Right lung (tissue), 5 donors: Measurements from ENCODE around the gene WDR70. TPM values are rescaled to one million over a fixed set of nuclear protein-coding genes. Genes with fewer than 3 reads are reported as not detected.
"Not testable (repeated sequence)": the region's sequence is repeated elsewhere in the genome, so short reads cannot be mapped to it uniquely, and the experiment has no call there.

ENCODE experiments used
- DNase-seq, 2 donors: peaks; one replicate each; pipeline ENCODE4 v3.0.0-alpha.2; 2013
- polyA plus RNA-seq, 5 donors: library from polyadenylated mRNA; unstranded; fragments of 120-200 nt; gene quantifications; one replicate each; pipeline versions ENCODE4 v1.2.1 to v1.2.3, GENCODE V29; 2013; ENCODE audit warnings: inconsistent platforms in 1 of 5, low replicate concordance in 1 of 5; ENCODE audit not compliant: insufficient read length in 5 of 5, insufficient read depth in 1 of 5

The WDR70 gene
- polyA plus RNA-seq, 5 donors: 44.6 to 64.4 (median 52.2) TPM

DNA sequence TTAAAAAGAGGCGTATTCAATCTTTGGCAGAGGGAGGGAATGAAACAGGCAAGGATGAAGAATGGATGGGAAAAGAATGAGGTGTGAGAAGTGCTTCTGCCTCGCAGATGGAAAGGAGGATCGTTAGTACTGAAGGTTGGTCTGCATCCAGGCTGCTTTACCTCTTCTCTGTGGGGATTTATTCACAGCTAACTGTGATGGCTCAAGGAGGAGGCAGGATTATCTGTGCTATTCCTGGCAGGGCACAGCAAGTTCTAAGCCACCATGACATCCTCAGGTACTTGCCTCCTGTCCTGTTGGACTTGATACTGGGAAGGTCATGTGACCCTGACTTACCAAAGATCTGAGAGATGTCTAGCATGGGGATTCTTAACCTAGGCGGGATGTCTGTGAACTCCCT, 376.5 kb downstream of the WDR70 start:
- DNase-seq: no peak

DNA sequence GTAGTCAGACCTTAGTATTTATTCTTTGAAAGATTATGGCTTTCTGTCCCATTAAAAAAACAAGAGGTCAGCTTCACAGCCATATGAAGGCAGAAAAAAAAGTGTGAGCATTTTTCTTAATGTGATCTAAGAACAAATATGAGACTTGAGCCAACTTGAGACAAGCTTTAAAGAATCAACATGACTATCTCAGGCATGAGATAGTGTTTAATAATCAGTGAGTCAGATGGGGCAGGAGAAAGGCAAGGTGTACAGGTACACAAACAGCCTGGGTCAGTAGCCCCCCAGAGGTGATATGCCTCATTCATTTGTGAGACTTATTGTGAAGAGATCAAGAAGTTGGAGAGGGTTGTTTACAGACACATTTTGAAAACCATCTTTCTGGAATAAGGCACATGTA, 377.1 kb downstream of the WDR70 start:
- no peak for DNase-seq

DNA sequence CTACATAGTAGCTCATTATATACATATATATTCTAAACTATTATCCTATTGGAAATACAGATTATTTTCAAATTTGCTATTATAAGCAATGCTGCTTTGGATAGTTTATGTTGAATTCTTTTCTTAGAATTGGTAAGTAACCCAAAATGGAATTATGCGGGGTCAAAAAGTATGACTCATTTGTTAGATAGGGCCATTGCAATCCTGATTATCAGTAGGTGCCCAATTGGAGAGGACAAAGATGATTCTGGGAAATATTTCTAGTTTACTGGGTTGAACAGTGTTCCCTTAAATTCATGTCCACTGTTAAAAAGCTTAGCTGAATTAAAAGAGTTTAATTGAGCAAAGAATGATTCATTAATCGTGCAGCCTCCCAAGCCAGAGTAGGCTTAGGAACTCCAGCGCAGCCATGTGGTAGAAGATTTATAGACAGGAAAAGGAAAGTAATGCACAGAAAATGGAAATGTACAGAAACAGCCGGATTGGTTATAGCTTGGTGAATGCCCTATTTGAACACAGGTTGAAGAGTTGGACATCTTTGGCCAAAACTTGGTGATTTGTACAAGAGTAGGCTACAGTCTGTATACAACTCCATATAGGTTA, 379.0 kb downstream of the WDR70 start:
- DNase-seq: no peak

- DNase-seq: no peak
Measured at GRCh38 chr5:37767251-37767650, 388.1 kb downstream of the WDR70 start.

DNA sequence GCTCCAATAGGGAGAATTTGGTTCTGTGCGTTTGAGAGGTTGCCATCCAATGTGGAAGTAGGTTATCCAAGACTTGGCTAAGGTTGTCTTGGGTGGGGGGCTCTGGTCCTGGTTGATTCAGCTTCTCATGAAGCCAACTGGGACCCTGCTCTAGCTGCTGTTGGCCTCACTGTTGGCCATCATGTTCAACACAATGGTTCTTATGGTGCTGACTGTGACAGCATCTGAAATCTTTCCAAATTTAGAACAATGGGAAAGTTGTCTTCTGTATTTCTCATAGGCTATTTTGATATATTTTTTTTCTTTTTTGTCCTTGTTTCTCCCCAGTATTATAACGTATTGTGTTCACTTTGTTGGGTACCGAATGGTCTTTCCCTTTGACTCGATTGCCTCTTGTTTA, 388.8 kb downstream of the WDR70 start:
- DNase-seq: no peak

- DNase-seq: no peak
Measured at GRCh38 chr5:37768371-37768770, 389.3 kb downstream of the WDR70 start.

DNA sequence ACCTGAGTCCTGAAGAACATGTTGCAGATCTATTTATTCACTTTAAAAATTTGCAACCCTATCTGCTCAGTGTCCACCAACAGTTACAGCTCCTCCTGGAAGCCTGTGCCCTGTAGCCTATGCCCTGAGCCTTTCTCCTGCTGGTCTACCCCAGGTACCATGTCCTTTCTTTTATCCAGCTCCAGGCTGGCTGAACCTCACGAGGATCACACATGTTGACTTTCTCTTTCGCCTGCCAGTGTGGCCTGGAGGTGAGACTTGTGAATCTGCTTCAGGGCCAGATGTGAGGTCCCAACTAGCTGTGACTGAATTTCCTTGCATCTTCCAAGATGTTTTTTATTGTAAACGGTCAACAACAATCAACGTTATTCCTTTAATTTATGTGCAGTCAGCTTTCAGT, 390.0 kb downstream of the WDR70 start:
- DNase-seq: no peak

GRCh38 chr5:37769840-37770239, 390.7 kb downstream of the WDR70 start:
- DNase-seq: no peak

DNA sequence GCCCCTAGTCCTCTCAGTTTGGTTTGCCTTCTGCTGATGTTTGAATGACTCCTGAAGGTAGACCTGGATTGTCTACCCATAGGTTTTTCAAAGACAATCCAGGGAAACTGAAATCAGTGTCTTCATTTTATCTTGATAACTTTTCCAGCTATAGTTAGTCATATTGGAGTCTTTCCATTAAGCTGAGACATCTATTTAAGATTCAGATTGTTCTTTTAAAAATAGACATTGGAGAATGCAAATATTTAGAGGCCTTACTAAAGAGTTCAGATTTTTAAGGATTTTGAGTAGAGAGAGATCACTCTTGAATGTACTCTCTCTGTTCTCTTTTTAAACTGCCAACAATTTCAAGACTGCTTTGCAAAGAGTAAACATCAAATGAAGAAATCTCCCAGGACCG, 391.7 kb downstream of the WDR70 start:
- DNase-seq: no peak

DNA sequence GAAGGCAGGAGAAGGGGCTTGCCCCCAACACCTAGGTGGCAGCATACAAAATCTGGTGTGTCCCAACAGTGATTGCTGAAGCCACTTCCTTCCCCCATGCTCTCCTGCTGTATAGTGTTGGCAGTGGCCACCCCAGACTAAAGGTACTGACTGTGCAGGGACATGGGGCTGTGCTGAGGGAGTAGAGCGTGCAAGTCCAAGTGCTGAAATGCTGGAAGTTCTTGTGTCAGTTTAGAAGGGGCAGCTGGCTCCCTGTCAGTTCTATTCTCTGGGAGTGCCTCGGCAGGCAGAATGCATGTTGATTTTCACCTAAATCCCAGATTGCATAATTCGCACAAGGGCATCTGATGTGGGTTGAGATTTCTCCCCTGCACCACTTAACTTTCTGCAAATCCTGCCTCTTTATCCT, 392.1 kb downstream of the WDR70 start:
- no peak for DNase-seq

DNA sequence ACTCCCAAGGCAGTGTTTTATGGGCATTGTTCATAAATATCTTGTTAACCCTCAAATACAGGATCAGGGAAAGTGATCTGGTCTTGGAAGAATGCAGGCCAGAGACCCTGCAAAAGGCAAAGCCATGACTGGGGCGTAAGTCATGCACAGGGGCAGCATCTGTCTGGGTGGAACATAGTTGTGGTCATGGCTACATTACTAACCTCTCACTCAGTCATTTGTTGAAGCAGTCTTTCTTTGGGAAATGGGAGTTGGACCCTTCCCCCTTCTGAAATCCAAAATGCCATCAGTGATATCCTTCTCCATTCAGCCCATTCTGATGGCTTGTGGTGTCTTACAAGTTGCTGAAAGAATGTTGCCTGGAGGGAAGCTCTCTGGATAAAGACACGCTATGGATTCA, 392.6 kb downstream of the WDR70 start:
- no peak for DNase-seq

GRCh38 chr5:37772255-37772654, 393.1 kb downstream of the WDR70 start:
- DNase-seq: no peak

DNA sequence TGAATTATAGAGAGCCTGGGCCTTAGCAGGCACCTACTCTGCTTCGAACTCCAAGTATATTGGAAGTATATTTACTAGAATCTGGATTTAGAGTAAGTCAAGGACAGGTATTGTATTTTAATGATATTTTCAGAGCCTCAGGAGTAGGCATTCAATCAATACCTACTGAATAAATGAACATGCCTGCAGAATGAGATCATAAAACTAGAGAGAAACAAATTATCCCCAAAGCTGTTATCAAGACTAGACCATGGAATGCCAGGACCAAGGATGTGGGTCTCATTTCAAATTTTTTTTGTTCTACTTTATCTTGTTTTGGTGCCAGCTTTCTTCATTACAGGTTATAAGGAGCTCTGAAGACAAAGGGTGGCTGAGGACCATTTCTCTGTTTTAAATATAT, 394.7 kb downstream of the WDR70 start:
- no peak for DNase-seq

- no peak for DNase-seq
Measured at GRCh38 chr5:37774912-37775483, 395.9 kb downstream of the WDR70 start.

- DNase-seq: no peak
Measured at GRCh38 chr5:37776826-37777225, 397.7 kb downstream of the WDR70 start.

DNA sequence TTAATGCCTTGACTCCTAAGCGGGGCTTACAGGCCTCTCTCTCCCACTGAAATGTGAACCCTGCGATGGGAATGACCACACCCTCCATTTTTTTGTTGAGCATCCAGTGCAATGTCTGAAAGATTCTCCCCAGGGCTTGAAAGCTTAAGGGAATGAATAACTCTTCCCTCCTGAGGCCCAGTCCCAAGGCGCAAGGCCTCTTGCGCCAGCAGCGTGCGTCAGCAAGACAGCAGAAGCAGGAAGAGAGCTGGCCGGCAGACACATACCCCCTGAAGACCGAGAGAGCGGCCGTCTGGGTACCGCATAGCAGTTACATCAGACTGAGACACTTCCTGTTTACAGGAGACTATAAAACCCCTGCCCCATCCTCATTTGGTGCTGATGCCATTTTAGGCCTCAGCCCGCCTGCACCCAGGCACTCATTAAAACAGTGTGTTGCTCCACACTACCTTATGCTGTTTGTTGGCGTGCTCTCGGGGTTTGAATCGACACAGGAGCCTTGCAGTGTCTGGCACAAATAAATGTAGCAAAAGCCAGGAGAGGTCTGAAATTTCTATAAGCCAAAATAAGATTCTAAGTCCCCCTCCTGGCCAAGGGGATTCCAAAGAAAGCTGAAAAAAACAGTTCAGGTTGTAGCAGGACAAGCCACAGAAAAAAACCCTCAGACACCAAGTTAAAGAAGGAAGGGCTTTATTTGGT, 398.5 kb downstream of the WDR70 start:
- DNase-seq: no peak

DNA sequence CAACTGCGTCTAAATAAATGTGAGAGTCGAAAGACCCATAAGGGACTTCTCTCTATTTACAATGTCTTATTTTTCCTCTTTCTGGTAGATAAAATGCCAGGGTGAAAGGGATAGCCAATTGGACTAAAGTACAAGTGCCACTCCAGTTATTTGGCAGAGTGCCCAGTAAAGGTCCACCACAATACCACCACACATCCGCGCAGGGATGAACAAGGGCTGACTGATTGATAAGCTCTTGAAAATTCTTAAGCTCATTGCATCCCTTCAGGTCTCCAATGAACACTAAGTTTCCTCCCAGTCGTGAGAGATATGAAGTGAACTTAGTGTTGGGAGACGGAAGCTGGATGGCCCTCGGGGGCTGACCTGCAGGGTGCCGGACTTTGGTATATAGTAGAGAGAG, 402.3 kb downstream of the WDR70 start:
- DNase-seq: not testable (repeated sequence)

DNA sequence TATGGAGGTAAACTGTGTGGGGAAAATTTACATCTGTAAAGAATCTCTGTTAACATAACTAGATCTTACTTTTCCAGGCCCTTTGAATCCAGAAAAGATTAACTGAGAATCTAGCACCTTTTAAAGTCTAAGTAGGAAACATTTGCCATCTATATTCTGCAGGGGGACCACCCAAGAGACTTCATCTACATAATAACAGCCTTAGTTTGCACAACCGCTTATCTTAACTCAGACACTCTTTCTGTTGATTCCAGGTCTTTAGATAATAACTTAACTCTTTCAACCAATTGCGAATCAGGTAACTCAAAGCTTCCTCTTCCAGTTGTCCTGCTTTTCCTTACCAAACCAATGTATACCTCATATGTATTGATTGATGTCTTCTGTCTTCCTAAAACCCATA, 407.3 kb downstream of the WDR70 start:
- DNase-seq: no peak

DNA sequence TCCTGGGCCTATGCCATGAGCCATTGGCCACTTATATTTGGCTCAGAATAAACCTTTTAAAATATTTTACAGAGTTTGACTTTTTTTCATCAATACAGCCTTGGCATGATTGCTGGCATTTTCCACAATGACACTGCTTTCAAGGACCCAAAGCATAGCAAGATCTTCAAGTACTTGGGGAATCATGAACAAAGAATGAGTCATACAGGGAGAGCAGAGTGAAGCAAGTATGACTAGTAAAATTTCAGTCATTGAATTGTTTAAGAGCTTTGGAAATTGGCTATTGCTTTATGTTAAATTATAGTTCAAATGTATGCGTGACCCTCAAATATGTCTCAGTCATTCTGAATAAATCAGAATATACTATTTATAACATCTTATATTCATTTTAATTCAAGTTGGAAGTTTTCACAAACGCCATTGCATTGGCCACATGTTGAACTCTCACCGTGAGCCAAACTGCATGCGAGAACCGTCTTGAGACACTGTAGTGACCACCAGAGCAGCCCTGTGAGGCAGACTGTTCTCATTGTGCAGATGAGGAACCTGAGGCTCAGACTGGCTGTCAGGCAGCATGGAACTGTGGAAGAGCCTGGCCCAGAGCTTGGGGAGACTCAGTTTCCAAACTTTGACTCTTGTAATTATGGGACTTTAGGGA, 407.9 kb downstream of the WDR70 start:
- DNase-seq: no peak

GRCh38 chr5:37787742-37788141, 408.6 kb downstream of the WDR70 start:
- DNase-seq: peak; percentile 7 to 14

GRCh38 chr5:37789991-37790390, 410.9 kb downstream of the WDR70 start:
- DNase-seq: no peak

DNA sequence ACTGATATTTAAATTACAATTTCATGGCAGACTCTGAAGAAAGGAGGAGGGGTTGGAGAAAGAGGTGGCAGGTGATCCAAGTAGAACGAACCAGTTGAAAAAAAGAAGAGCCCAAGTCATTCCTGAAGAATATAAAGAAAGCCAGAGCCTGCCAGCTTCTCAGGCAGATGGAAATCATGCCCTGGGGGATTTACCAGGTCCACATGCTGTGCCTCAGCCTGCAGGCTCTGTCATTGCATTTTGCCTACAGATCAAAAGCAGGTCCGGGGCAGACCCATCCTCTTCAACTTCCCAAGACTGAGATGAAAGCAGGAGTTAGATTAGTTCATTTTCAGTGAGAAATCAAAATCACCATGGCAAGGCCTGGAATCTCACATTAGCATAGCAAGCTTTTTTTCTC, 412.2 kb downstream of the WDR70 start:
- no peak for DNase-seq
